ENCODE data around the gene TPK1. TPM values are rescaled to one million over a fixed set of nuclear protein-coding genes. Genes with fewer than 3 reads are reported as not detected.

Gene TPK1
- total RNA-seq, 1 experiment from 2014 or later = 3.1 TPM

GRCh38 chr7:144488977-144489376 lies 346.9 kb downstream of the TPK1 start:
- Mint-ChIP-seq H3K36me3 (ENCODE audit: insufficient read depth in 1 of 3, low read depth in 3 of 3) (0 out of 7 replicates have a peak, but pooled peaks cover 0 to 5% (median 0%) of the 10 kb centered on the region in 3 experiments), H3K27me3 (ENCODE audit: low read depth) (no peaks in the 10 kb centered on the region), H3K4me1 (peaks cover 33 to 41% of the 10 kb centered on the region in 2 experiments), H3K9me3 (0 out of 5 replicates have a peak, but pooled peaks cover 0 to 3% of the 10 kb centered on the region in 2 experiments), H3K4me3 (no peak overlapping the region), H3K27ac (peak overlapping the region in 1 of 3 experiments; percentile 49; a peak in 2 of 7 replicates)
- H3K4ac ChIP-seq (ENCODE audit: low read depth, low read length) = no peak overlapping the region
- H2AK5ac ChIP-seq (ENCODE audit: insufficient read length, low read length) = no peak overlapping the region
- H3K4me2 ChIP-seq (ENCODE audit: insufficient read depth, insufficient read length, low read length) = no peak overlapping the region
- H3K27ac ChIP-seq (ENCODE audit: insufficient read length, low read depth, low read length) = no peak overlapping the region
- no peak for TF ChIP-seq CTCF (conservative IDR thresholded peaks at IDR 0.05)
- H2BK5ac ChIP-seq (ENCODE audit: insufficient read length, low read length) = no peak overlapping the region
- H4K5ac ChIP-seq (ENCODE audit: insufficient read length, low read depth, low read length) = no peak overlapping the region
- H3K4me1 ChIP-seq (ENCODE audit: insufficient read depth, low read length) = 0 out of 2 replicates have a peak, but pooled peaks cover 3% of the 10 kb centered on the region
- no peak overlapping the region for H3K9ac ChIP-seq (ENCODE audit: extremely low read depth, insufficient read length, low read length)
- no peak overlapping the region for H3K56ac ChIP-seq (ENCODE audit: insufficient read length, low read depth, low read length)
- WGBS (ENCODE audit: extremely low coverage, insufficient read length, low lambda C conversion rate) = no CpG with 5 or more reads among the region's 4 CpGs
- H2AFZ ChIP-seq (ENCODE audit: low read length) = no peak overlapping the region
- no peak overlapping the region for H2BK12ac ChIP-seq (ENCODE audit: insufficient read length, low read depth, low read length)
- H3K23me2 ChIP-seq (ENCODE audit: insufficient read length, low read depth, low read length, poor library complexity, severe bottlenecking) = no peaks in the 10 kb centered on the region
- H3K23ac ChIP-seq (ENCODE audit: insufficient read length, low read depth, low read length) = no peak overlapping the region
- no peaks in the 10 kb centered on the region for H4K20me1 ChIP-seq (ENCODE audit: control insufficient read depth, insufficient read depth, insufficient read length)
- H3K27me3 ChIP-seq (ENCODE audit: insufficient read depth, low read length) = no peaks in the 10 kb centered on the region
- H3K18ac ChIP-seq (ENCODE audit: insufficient read length, low read depth, low read length) = no peak overlapping the region
- no peaks in the 10 kb centered on the region for H3K79me1 ChIP-seq (ENCODE audit: insufficient read depth, low read depth, low read length, poor library complexity, severe bottlenecking)
- no peak for DNase-seq
- no peak overlapping the region for H3T11ph ChIP-seq (ENCODE audit: low read length)
- H3K79me2 ChIP-seq (ENCODE audit: insufficient read depth, low read length) = no peaks in the 10 kb centered on the region
- H2BK20ac ChIP-seq (ENCODE audit: low read depth, low read length, poor library complexity, severe bottlenecking) = no peak overlapping the region
- no peak overlapping the region for H3K14ac ChIP-seq (ENCODE audit: insufficient read depth, low read length)
- H2BK15ac ChIP-seq (ENCODE audit: low read depth, low read length) = no peak overlapping the region
- no peak overlapping the region for H4K91ac ChIP-seq (ENCODE audit: insufficient read length, low read depth, low read length)
- H2BK120ac ChIP-seq (ENCODE audit: low read depth, low read length, poor library complexity, severe bottlenecking) = no peak overlapping the region
- no peaks in the 10 kb centered on the region for H3K9me3 ChIP-seq (ENCODE audit: control insufficient read depth, low read depth, low read length)
- no peak overlapping the region for H4K8ac ChIP-seq (replicated peaks; ENCODE audit: insufficient read length, low read depth, low read length)

All from H9 (cell line).